ENCODE results near the gene KRTAP3-1.
"Not testable (repeated sequence)": the region's sequence is repeated elsewhere in the genome, so short reads cannot be mapped to it uniquely, and the experiment has no call there.

Gene KRTAP3-1

DNA sequence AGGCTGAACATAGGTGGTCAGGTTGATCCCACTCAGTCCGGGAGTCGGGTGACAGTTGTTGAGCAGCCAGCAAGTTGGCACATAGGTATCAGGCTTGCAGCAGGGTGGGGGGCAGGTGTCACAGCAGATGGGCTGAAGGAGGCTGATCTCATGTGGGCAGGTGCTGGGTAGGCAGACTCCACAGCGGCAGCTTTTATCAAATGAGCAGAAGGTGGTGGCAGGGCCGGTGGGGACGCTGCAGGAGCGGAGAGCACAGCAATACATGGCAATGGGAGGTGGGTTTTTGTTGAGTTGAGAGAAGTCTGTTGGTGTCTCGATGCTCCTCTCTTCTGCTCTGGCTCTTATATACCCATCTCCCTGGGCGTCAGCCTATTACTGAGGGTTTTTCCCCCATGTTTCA is at the start of gene KRTAP3-1:
Gene KRTAP3-1, minus strand, starts transcription at position 318 of the 400 bp plus-strand sequence. Its CDS starts 54 bp downstream, at position 264.
- no peaks in the 10 kb centered on the region for H3K36me3 ChIP-seq (ENCODE audit: control insufficient read depth, low read depth, low read length)
- H3K4me3 ChIP-seq (ENCODE audit: low read length), result no peak within 1 kb of the TSS
- no peaks in the 10 kb centered on the region for H3K27me3 ChIP-seq (ENCODE audit: control insufficient read depth, insufficient read depth, low read length)
- no peak within 1 kb of the TSS for H3K9ac ChIP-seq (ENCODE audit: low read length)
- H3K27ac ChIP-seq (ENCODE audit: low read length), result no peak within 1 kb of the TSS
- no peaks in the 10 kb centered on the region for H3K9me3 ChIP-seq (ENCODE audit: control insufficient read depth, low read depth, low read length)
- peaks cover 13% of the 10 kb centered on the region for H3K4me1 ChIP-seq (ENCODE audit: control insufficient read depth, low read depth, low read length)

DNA sequence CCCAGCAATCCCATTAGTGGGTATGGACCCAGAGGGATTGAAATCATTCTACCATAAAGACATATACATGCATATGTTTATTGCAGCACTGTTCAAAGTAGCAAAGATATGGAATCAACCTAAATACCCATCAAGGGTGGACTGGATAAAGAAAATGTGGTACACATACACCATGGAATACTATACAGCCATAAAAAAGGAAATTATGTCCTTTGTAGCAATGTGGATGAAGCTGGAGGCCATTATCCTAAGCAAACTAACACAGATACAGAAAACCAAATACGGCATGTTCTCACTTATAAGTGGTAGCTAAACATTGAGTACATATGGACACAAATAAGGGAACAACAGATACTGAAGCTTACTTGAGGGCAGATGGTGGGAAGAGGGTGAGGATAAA is 48.6 kb upstream of the KRTAP3-1 start:
- Histone ChIP-seq H3K4me3 (ENCODE audit: low read length) (no peak overlapping the region), H3K27ac (ENCODE audit: low read length) (no peak overlapping the region), H3K9me3 (ENCODE audit: control insufficient read depth, low read depth, low read length) (no peaks in the 10 kb centered on the region)

DNA sequence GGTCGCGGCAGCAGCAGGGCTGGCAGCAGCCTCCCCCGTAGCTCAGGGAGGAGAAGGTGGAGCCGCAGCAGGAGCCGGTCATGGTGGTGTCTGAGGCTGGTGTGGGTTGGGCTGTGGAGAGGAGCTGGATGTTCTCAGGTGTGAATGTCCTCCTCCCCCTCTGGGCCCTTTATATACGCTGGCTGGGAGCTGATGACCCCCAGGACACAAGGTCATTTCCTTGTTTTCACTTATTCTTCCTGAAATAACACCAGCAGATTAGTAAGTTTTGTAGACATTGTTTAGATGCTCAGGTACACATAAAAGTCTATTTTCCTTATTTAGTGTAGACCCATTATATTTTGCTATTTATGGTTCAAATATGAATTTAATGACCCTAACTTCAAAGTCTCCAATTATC is 46.2 kb upstream of the KRTAP3-1 start, which contains the start of gene KRTAP2-2:
Gene KRTAP2-2, minus strand, starts transcription at position 101 of the 400 bp plus-strand sequence. Its CDS starts 19 bp downstream, at position 82.
- not testable (repeated sequence) for H3K4me1 ChIP-seq (ENCODE audit: control insufficient read depth, low read depth, low read length); H3K36me3 ChIP-seq (ENCODE audit: control insufficient read depth, low read depth, low read length); H3K27me3 ChIP-seq (ENCODE audit: control insufficient read depth, insufficient read depth, low read length); H3K9me3 ChIP-seq (ENCODE audit: control insufficient read depth, low read depth, low read length); H3K4me3 ChIP-seq (ENCODE audit: low read length); H3K27ac ChIP-seq (ENCODE audit: low read length); H3K9ac ChIP-seq (ENCODE audit: low read length)

More for the DNA sequence above, 48.6 kb upstream of the KRTAP3-1 start:
- peaks cover 3% of the 10 kb centered on the region for H3K4me1 ChIP-seq (ENCODE audit: control insufficient read depth, low read depth, low read length)
- H3K27me3 ChIP-seq (ENCODE audit: control insufficient read depth, insufficient read depth, low read length), result no peaks in the 10 kb centered on the region
- no peaks in the 10 kb centered on the region for H3K36me3 ChIP-seq (ENCODE audit: control insufficient read depth, low read depth, low read length)
- no peak overlapping the region for H3K9ac ChIP-seq (ENCODE audit: low read length)

DNA sequence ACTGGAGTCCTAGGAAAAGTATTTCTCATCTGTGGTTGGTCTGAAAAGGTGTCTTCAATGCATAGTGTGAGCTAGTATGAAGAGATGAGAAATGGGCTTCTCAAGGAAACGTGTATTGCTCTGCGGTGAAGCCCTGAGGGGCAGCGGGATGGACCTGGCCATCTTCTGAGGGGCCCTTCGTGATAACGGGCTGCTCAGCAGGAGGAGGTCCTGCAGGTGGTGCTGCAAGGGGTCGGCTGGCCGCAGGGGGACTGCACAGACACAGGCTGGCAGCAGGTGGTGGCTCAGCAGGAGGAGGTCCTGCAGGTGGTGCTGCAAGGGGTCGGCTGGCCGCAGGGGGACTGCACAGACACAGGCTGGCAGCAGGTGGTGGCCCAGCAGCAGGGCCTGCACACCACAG is 45.6 kb upstream of the KRTAP3-1 start:
- not testable (repeated sequence) for H3K27ac ChIP-seq (ENCODE audit: low read length); H3K36me3 ChIP-seq (ENCODE audit: control insufficient read depth, low read depth, low read length); H3K4me1 ChIP-seq (ENCODE audit: control insufficient read depth, low read depth, low read length); H3K9me3 ChIP-seq (ENCODE audit: control insufficient read depth, low read depth, low read length); H3K27me3 ChIP-seq (ENCODE audit: control insufficient read depth, insufficient read depth, low read length); H3K4me3 ChIP-seq (ENCODE audit: low read length); H3K9ac ChIP-seq (ENCODE audit: low read length)

DNA sequence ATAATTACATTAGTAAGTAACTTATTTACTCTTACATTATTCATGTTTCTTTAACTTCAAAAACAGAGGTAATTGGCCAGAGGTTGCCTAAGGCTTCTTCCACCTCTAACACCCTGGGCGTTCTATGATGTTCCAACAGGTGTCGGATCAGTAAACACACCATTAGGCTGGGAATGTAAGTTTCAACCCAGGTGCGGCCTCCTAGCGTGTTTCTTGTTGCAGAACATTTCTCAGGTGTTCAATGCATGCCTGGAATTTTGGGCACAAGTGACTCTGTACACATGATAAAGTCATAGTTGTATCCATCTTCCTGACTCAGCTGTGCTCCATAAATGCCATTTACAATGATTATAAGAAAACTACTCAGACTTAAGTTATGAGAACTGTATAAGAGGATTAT is 45.1 kb upstream of the KRTAP3-1 start:
- Histone ChIP-seq H3K36me3 (ENCODE audit: control insufficient read depth, low read depth, low read length) (no peaks in the 10 kb centered on the region), H3K27ac (ENCODE audit: low read length) (no peak overlapping the region), H3K4me1 (ENCODE audit: control insufficient read depth, low read depth, low read length) (peaks cover 3% of the 10 kb centered on the region)

DNA sequence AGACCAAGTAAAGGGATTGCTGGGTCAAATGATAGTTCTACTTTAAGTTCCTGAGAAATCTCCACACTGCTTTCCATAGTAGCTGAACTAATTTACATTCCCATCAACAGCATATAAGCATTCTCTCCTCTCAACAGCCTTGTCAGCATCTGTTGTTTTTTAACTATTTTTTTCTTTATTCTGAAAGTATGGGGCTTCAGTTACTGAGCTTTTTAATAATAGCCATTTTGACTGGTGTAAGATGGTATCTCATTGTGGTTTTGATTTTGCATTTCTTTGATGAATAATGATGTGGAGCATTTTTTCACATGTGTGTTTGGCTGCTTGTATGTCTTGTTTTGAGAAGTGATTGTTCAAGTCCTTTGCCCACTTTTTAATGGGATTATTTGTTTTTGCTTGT is 43.6 kb upstream of the KRTAP3-1 start:
- Histone ChIP-seq H3K36me3 (ENCODE audit: control insufficient read depth, low read depth, low read length) (no peaks in the 10 kb centered on the region), H3K4me3 (ENCODE audit: low read length) (no peak overlapping the region), H3K9ac (ENCODE audit: low read length) (no peak overlapping the region), H3K27me3 (ENCODE audit: control insufficient read depth, insufficient read depth, low read length) (no peaks in the 10 kb centered on the region), H3K9me3 (ENCODE audit: control insufficient read depth, low read depth, low read length) (no peaks in the 10 kb centered on the region), H3K27ac (ENCODE audit: low read length) (no peak overlapping the region), H3K4me1 (ENCODE audit: control insufficient read depth, low read depth, low read length) (peaks cover 3% of the 10 kb centered on the region)

More for the DNA sequence above, 45.1 kb upstream of the KRTAP3-1 start:
- no peak overlapping the region for H3K9ac ChIP-seq (ENCODE audit: low read length)
- no peak overlapping the region for H3K4me3 ChIP-seq (ENCODE audit: low read length)
- H3K27me3 ChIP-seq (ENCODE audit: control insufficient read depth, insufficient read depth, low read length), result no peaks in the 10 kb centered on the region
- no peaks in the 10 kb centered on the region for H3K9me3 ChIP-seq (ENCODE audit: control insufficient read depth, low read depth, low read length)

DNA sequence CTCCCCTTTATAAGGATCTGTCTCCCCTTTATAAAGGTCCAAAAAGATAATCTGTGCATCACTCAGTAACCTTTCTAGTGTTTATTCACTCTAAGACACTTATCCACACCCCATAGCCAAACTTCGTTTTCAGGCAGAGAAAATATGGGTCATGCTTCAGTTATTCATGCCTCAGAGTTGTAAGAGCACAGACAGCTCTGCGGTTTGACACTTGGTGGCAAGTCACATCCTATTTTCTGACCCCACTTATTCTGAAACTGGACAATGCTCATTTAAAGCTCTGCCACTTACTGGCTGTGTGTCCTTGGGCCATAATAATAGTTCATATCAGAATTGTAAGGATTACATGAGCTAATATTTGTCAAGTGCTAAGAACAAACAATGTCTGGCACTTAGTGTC is 40.2 kb upstream of the KRTAP3-1 start:
- H3K4me1 ChIP-seq (ENCODE audit: control insufficient read depth, low read depth, low read length), result peaks cover 3% of the 10 kb centered on the region
- no peaks in the 10 kb centered on the region for H3K27me3 ChIP-seq (ENCODE audit: control insufficient read depth, insufficient read depth, low read length)
- no peaks in the 10 kb centered on the region for H3K9me3 ChIP-seq (ENCODE audit: control insufficient read depth, low read depth, low read length)
- H3K9ac ChIP-seq (ENCODE audit: low read length), result no peak overlapping the region
- no peaks in the 10 kb centered on the region for H3K36me3 ChIP-seq (ENCODE audit: control insufficient read depth, low read depth, low read length)
- H3K4me3 ChIP-seq (ENCODE audit: low read length), result no peak overlapping the region
- H3K27ac ChIP-seq (ENCODE audit: low read length), result no peak overlapping the region

DNA sequence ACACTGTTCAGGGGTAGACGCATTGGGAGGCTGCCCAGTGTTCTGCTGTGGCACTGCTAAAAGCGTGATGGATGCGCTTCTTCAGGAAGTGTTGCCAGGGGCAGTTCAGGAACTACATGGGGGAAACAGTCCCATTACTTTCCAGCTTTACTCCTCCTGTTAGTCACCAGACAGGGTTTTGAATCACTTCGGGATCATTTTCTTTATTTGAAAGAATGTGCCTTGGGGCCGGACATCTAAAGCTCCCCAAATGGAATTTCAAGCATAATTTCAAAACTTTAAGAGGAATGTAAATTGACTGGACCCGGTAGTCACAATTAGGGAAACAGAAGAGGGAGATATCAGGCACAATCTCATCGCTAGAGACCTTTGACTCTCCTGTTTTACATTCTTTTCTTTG is 39.5 kb upstream of the KRTAP3-1 start:
- H3K27ac ChIP-seq (ENCODE audit: low read length), result no peak overlapping the region

DNA sequence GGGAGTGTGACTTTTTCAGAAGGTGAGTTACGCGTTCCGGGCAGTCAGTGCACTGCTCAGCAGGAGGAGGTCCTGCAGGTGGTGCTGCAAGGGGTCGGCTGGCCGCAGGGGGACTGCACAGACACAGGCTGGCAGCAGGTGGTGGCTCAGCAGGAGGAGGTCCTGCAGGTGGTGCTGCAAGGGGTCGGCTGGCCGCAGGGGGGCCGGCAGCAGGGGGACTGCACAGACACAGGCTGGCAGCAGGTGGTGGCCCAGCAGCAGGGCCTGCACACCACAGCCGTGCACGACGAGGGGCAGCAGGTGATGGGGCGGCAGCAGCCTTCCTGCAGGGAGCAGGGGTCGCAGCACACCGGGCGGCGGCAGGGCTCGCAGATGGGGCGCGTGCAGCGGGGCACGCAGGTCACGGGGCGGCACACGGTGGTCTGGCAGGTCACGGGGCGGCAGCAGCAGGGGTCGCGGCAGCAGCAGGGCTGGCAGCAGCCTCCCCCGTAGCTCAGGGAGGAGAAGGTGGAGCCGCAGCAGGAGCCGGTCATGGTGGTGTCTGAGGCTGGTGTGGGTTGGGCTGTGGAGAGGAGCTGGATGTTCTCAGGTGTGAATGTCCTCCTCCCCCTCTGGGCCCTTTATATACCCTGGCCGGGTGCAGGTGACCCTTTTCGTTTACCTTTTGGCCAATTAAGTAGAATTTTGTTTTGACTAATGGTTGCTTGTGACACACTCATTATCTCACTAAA is 38.0 kb upstream of the KRTAP3-1 start, which contains the start of gene KRTAP2-1:
Gene KRTAP2-1, minus strand, starts transcription at position 582 of the 731 bp plus-strand sequence. Its CDS starts 49 bp downstream, at position 533.
- not testable (repeated sequence) for H3K4me3 ChIP-seq (ENCODE audit: low read length); H3K27ac ChIP-seq (ENCODE audit: low read length); H3K9ac ChIP-seq (ENCODE audit: low read length); H3K36me3 ChIP-seq (ENCODE audit: control insufficient read depth, low read depth, low read length); H3K9me3 ChIP-seq (ENCODE audit: control insufficient read depth, low read depth, low read length); H3K27me3 ChIP-seq (ENCODE audit: control insufficient read depth, insufficient read depth, low read length); H3K4me1 ChIP-seq (ENCODE audit: control insufficient read depth, low read depth, low read length)

More for the DNA sequence above, 39.5 kb upstream of the KRTAP3-1 start:
- no peaks in the 10 kb centered on the region for H3K27me3 ChIP-seq (ENCODE audit: control insufficient read depth, insufficient read depth, low read length)
- H3K4me1 ChIP-seq (ENCODE audit: control insufficient read depth, low read depth, low read length), result peaks cover 3% of the 10 kb centered on the region
- no peaks in the 10 kb centered on the region for H3K9me3 ChIP-seq (ENCODE audit: control insufficient read depth, low read depth, low read length)
- no peak overlapping the region for H3K9ac ChIP-seq (ENCODE audit: low read length)
- H3K36me3 ChIP-seq (ENCODE audit: control insufficient read depth, low read depth, low read length), result no peaks in the 10 kb centered on the region
- H3K4me3 ChIP-seq (ENCODE audit: low read length), result no peak overlapping the region

DNA sequence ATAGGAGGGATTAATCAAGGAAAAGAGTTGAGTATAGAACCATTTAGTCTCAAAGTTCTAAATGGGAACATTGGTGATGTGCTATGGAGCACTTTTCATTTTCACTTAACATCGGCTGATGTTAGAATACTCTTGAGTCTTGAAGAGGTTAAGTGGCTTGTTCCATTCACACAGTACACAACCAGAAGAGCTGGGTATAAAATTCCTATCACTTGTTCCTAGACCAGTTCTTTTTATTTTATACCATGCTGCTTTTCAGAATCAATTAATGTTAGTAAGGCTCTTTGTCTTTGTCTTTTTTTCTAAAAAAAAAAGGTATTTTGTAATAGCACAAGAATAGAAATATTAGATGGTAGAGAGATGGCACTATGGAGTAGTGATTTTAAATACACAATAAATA is 34.0 kb upstream of the KRTAP3-1 start:
- H3K9ac ChIP-seq (ENCODE audit: low read length), result no peak overlapping the region
- no peaks in the 10 kb centered on the region for H3K9me3 ChIP-seq (ENCODE audit: control insufficient read depth, low read depth, low read length)
- no peaks in the 10 kb centered on the region for H3K36me3 ChIP-seq (ENCODE audit: control insufficient read depth, low read depth, low read length)
- H3K4me3 ChIP-seq (ENCODE audit: low read length), result no peak overlapping the region
- H3K4me1 ChIP-seq (ENCODE audit: control insufficient read depth, low read depth, low read length), result peaks cover 10% of the 10 kb centered on the region
- H3K27me3 ChIP-seq (ENCODE audit: control insufficient read depth, insufficient read depth, low read length), result no peaks in the 10 kb centered on the region
- H3K27ac ChIP-seq (ENCODE audit: low read length), result no peak overlapping the region

DNA sequence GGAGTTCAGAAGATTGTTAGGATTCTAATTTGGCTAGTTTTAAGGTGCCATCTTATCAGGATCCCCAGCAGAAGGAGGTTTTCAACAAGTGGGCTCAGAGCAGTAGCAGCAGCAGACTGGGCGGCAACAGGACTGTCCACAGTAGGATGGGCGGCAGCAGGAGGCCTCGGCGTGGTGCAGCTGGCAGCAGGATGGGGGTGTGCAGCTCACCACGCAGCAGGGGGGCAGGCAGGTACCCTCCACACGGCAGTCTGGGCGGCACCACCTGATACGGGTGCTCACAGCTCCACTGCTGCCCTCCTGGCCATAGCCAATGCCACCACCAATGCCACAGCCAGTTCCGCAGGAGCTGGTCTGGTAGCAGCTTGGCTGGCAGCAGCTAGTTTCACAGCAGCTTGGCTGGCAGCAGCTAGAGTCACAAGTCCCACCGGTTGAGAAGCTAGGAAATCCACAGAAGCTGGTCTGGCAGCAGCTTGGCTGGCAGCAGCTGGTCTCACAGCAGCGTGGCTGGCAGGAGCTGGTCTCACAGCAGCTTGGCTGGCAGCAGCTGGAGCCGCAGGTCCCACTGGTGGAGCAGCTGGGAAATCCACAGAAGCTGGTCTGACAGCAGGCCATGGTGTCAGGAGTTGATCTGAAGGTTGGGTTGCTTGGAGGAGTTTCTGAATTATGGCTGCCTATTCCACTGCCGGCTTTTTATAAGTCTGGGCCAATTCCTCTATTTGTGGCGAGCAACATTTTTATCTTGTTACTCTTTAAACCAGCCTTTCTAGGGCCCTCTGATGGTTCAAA is 32.0 kb upstream of the KRTAP3-1 start, which contains the start of gene KRTAP1-1:
Gene KRTAP1-1, minus strand, starts transcription at position 668 of the 789 bp plus-strand sequence. Its CDS starts 53 bp downstream, at position 615.
- H3K36me3 ChIP-seq (ENCODE audit: control insufficient read depth, low read depth, low read length); H3K27ac ChIP-seq (ENCODE audit: low read length); H3K9ac ChIP-seq (ENCODE audit: low read length); H3K27me3 ChIP-seq (ENCODE audit: control insufficient read depth, insufficient read depth, low read length); H3K9me3 ChIP-seq (ENCODE audit: control insufficient read depth, low read depth, low read length); H3K4me3 ChIP-seq (ENCODE audit: low read length): not testable (repeated sequence)
- H3K4me1 ChIP-seq (ENCODE audit: control insufficient read depth, low read depth, low read length), result peaks cover 20% of the 10 kb centered on the region

Data from iPS-18a (cell line).